Stimulated activated CD8-positive, alpha-beta memory T cell treated with anti-CD3 and anti-CD28 coated beads, Interleukin-7, amount 100 ng/mL, for 24 hours (primary cell): Measurements from ENCODE around the gene DNAI7.

Experiments used
- DNase-seq: peaks from one replicate; pipeline ENCODE4 v3.0.0-alpha.2; 2020; ENCODE audit warnings: low read depth

The DNAI7 gene

GRCh38 chr12:25100194-25101091 is 94.5 kb downstream of the DNAI7 start:
- no peak for DNase-seq

- no peak for DNase-seq
These were observed 96.0 kb downstream of the DNAI7 start for GRCh38 chr12:25099010-25099409.

- DNase-seq: no peak
These were observed 105.2 kb downstream of the DNAI7 start for GRCh38 chr12:25089738-25090137.

- no peak for DNase-seq
These were observed 107.4 kb downstream of the DNAI7 start for GRCh38 chr12:25087596-25087995.

- DNase-seq: no peak
These were observed 110.1 kb downstream of the DNAI7 start for GRCh38 chr12:25084816-25085215.

- no peak for DNase-seq
These were observed 111.7 kb downstream of the DNAI7 start for GRCh38 chr12:25083211-25083610.

GRCh38 chr12:25082628-25083027 is 112.3 kb downstream of the DNAI7 start:
- no peak for DNase-seq

- DNase-seq: no peak
These were observed 115.6 kb downstream of the DNAI7 start for GRCh38 chr12:25079393-25079792.

- DNase-seq: no peak
These were observed 120.0 kb downstream of the DNAI7 start for GRCh38 chr12:25074954-25075353.

- no peak for DNase-seq
These were observed 120.8 kb downstream of the DNAI7 start for GRCh38 chr12:25074113-25074512.

- DNase-seq: no peak
These were observed 121.9 kb downstream of the DNAI7 start for GRCh38 chr12:25072906-25073650.

GRCh38 chr12:25071366-25071765 is 123.6 kb downstream of the DNAI7 start:
- DNase-seq: no peak

- DNase-seq: no peak
These were observed 125.7 kb downstream of the DNAI7 start for GRCh38 chr12:25069224-25069623.

GRCh38 chr12:25065035-25065434 is 129.9 kb downstream of the DNAI7 start:
- DNase-seq: no peak

- no peak for DNase-seq
These were observed 130.9 kb downstream of the DNAI7 start for GRCh38 chr12:25063873-25064628.

- DNase-seq: no peak
These were observed 136.3 kb downstream of the DNAI7 start for GRCh38 chr12:25058658-25059058.
